Activated T-cell treated with anti-CD3 and anti-CD28 coated beads, Interleukin-2, amount 50 U/mL, for 1 hour (primary cell): ENCODE data around the gene WDR37.
"Not testable (repeated sequence)": the region's sequence is repeated elsewhere in the genome, so short reads cannot be mapped to it uniquely, and the experiment has no call there.

ENCODE experiments used
- DNase-seq: peaks from one replicate; pipeline ENCODE4 v3.0.0-alpha.2; 2020

WDR37 gene

GRCh38 chr10:1109795-1110673 is 53.8 kb downstream of the WDR37 start:
- DNase-seq, result peak; percentile 74

GRCh38 chr10:1110674-1111119 is 54.5 kb downstream of the WDR37 start:
- DNase-seq, result no peak

GRCh38 chr10:1114315-1114714 is 58.1 kb downstream of the WDR37 start:
- DNase-seq, result no peak

GRCh38 chr10:1114719-1115606 is 58.8 kb downstream of the WDR37 start:
- DNase-seq, result no peak

- no peak for DNase-seq
Measured at GRCh38 chr10:1115607-1115955, 59.4 kb downstream of the WDR37 start.

- DNase-seq, result no peak
Measured at GRCh38 chr10:1116051-1116450, 59.9 kb downstream of the WDR37 start.

GRCh38 chr10:1116696-1117280 is 60.6 kb downstream of the WDR37 start:
- no peak for DNase-seq

GRCh38 chr10:1117651-1118050 is 61.5 kb downstream of the WDR37 start:
- DNase-seq, result no peak

GRCh38 chr10:1118318-1118717 is 62.1 kb downstream of the WDR37 start:
- not testable (repeated sequence) for DNase-seq

- DNase-seq, result no peak
Measured at GRCh38 chr10:1119027-1119426, 62.8 kb downstream of the WDR37 start.

GRCh38 chr10:1119501-1119900 is 63.3 kb downstream of the WDR37 start:
- no peak for DNase-seq

- no peak for DNase-seq
Measured at GRCh38 chr10:1120306-1120705, 64.1 kb downstream of the WDR37 start.

GRCh38 chr10:1120801-1121211 is 64.6 kb downstream of the WDR37 start:
- no peak for DNase-seq

- DNase-seq, result no peak
Measured at GRCh38 chr10:1121271-1121970, 65.2 kb downstream of the WDR37 start.

- DNase-seq, result no peak
Measured at GRCh38 chr10:1122349-1122748, 66.2 kb downstream of the WDR37 start.

GRCh38 chr10:1123198-1123597 is 67.0 kb downstream of the WDR37 start:
- DNase-seq, result no peak

- no peak for DNase-seq
Measured at GRCh38 chr10:1123972-1124371, 67.8 kb downstream of the WDR37 start.

GRCh38 chr10:1124796-1125195 is 68.6 kb downstream of the WDR37 start:
- DNase-seq, result no peak

GRCh38 chr10:1126461-1126860 is 70.3 kb downstream of the WDR37 start:
- no peak for DNase-seq

GRCh38 chr10:1127629-1128028 is 71.4 kb downstream of the WDR37 start:
- no peak for DNase-seq

GRCh38 chr10:1128115-1128514 is 71.9 kb downstream of the WDR37 start:
- no peak for DNase-seq

- DNase-seq, result no peak
Measured at GRCh38 chr10:1128649-1129048, 72.5 kb downstream of the WDR37 start.

GRCh38 chr10:1130226-1130625 is 74.0 kb downstream of the WDR37 start:
- DNase-seq, result no peak
